Measurements from ENCODE around the gene LINC00305.

The LINC00305 gene

GRCh38 chr18:64134044-64134747 is 14.7 kb downstream of the LINC00305 start:
- Histone ChIP-seq H3K23ac (ENCODE audit: low read depth, low read length, poor library complexity) (no peak overlapping the region), H2BK120ac (ENCODE audit: low read depth, low read length) (no peak overlapping the region), H3K4ac (ENCODE audit: low read length) (no peak overlapping the region), H3K9ac (ENCODE audit: low read depth, low read length, poor library complexity) (no peak overlapping the region), H3K4me3 (ENCODE audit: low read length in 2 of 2) (no peak overlapping the region), H3K9me3 (replicated peaks in 1 of 2; ENCODE audit: control insufficient read depth in 2 of 2, insufficient read depth in 1 of 2, low read depth in 1 of 2, low read length in 2 of 2) (no peaks in the 10 kb centered on the region), H3K79me1 (ENCODE audit: low read depth, low read length) (no peaks in the 10 kb centered on the region), H3K27me3 (ENCODE audit: control insufficient read depth in 3 of 3, insufficient read depth in 3 of 3, low read depth in 1 of 3, low read length in 3 of 3) (no peaks in the 10 kb centered on the region), H2AK5ac (ENCODE audit: low read depth, low read length) (no peak overlapping the region), H3K36me3 (replicated peaks in 1 of 2; ENCODE audit: control insufficient read depth in 2 of 2, insufficient read depth in 2 of 2, low read length in 2 of 2) (no peaks in the 10 kb centered on the region), H2BK12ac (ENCODE audit: low read length) (no peak overlapping the region), H4K8ac (ENCODE audit: low read depth, low read length) (no peak overlapping the region), H4K91ac (ENCODE audit: low read depth, low read length, poor library complexity) (no peak overlapping the region), H3K4me2 (ENCODE audit: insufficient read depth, low read length, poor library complexity, severe bottlenecking) (no peak overlapping the region), H2BK5ac (ENCODE audit: low read length) (no peak overlapping the region), H3K14ac (ENCODE audit: low read length) (no peak overlapping the region), H3K27ac (replicated peaks; ENCODE audit: low read length) (no peak overlapping the region), H2AFZ (ENCODE audit: low read length) (no peak overlapping the region), H3K4me1 (ENCODE audit: control insufficient read depth in 2 of 2, insufficient read depth in 1 of 2, low read depth in 1 of 2, low read length in 2 of 2) (peaks cover 2 to 6% of the 10 kb centered on the region in 2 donors), H2BK15ac (ENCODE audit: low read length) (no peak overlapping the region), H3K18ac (ENCODE audit: low read length) (no peak overlapping the region)
- no CpG with 5 or more reads among the region's 6 CpGs for WGBS, 2 donors (ENCODE audit: extremely low coverage in 2 of 2, insufficient read length in 2 of 2, insufficient replicate concordance in 1 of 2)
- peak; percentile 30 for DNase-seq (ENCODE audit: low spot score)

- no CpG with 5 or more reads among the region's 2 CpGs for WGBS, 2 donors (ENCODE audit: extremely low coverage in 2 of 2, insufficient read length in 2 of 2, insufficient replicate concordance in 1 of 2)
Observed at GRCh38 chr18:64132871-64133270, 16.0 kb downstream of the LINC00305 start.

GRCh38 chr18:64131314-64131713 is 17.6 kb downstream of the LINC00305 start:
- Histone ChIP-seq H3K4ac (ENCODE audit: low read length) (no peak overlapping the region), H2BK120ac (ENCODE audit: low read depth, low read length) (no peak overlapping the region), H2BK5ac (ENCODE audit: low read length) (no peak overlapping the region), H3K9ac (ENCODE audit: low read depth, low read length, poor library complexity) (no peak overlapping the region), H3K14ac (ENCODE audit: low read length) (no peak overlapping the region), H4K91ac (ENCODE audit: low read depth, low read length, poor library complexity) (no peak overlapping the region), H4K8ac (ENCODE audit: low read depth, low read length) (no peak overlapping the region), H3K27ac (replicated peaks; ENCODE audit: low read length) (no peak overlapping the region), H3K27me3 (ENCODE audit: control insufficient read depth in 3 of 3, insufficient read depth in 3 of 3, low read depth in 1 of 3, low read length in 3 of 3) (no peaks in the 10 kb centered on the region), H3K4me3 (ENCODE audit: low read length in 2 of 2) (no peak overlapping the region), H2BK12ac (ENCODE audit: low read length) (no peak overlapping the region), H3K9me3 (replicated peaks in 1 of 2; ENCODE audit: control insufficient read depth in 2 of 2, insufficient read depth in 1 of 2, low read depth in 1 of 2, low read length in 2 of 2) (no peaks in the 10 kb centered on the region), H3K4me2 (ENCODE audit: insufficient read depth, low read length, poor library complexity, severe bottlenecking) (no peak overlapping the region), H3K4me1 (ENCODE audit: control insufficient read depth in 2 of 2, insufficient read depth in 1 of 2, low read depth in 1 of 2, low read length in 2 of 2) (peaks cover 0 to 2% of the 10 kb centered on the region in 2 donors), H2AK5ac (ENCODE audit: low read depth, low read length) (no peak overlapping the region), H3K23ac (ENCODE audit: low read depth, low read length, poor library complexity) (no peak overlapping the region), H3K18ac (ENCODE audit: low read length) (no peak overlapping the region), H3K36me3 (replicated peaks in 1 of 2; ENCODE audit: control insufficient read depth in 2 of 2, insufficient read depth in 2 of 2, low read length in 2 of 2) (no peaks in the 10 kb centered on the region), H3K79me1 (ENCODE audit: low read depth, low read length) (no peaks in the 10 kb centered on the region), H2AFZ (ENCODE audit: low read length) (no peak overlapping the region), H2BK15ac (ENCODE audit: low read length) (no peak overlapping the region)
- WGBS, 2 donors (ENCODE audit: extremely low coverage in 2 of 2, insufficient read length in 2 of 2, insufficient replicate concordance in 1 of 2), result no CpG with 5 or more reads among the region's 2 CpGs
- DNase-seq (ENCODE audit: low spot score), result no peak

More at GRCh38 chr18:64132871-64133270, 16.0 kb downstream of the LINC00305 start:
- H2AK5ac ChIP-seq (ENCODE audit: low read depth, low read length), result no peak overlapping the region
- no peaks in the 10 kb centered on the region for H3K9me3 ChIP-seq (replicated peaks in 1 of 2; ENCODE audit: control insufficient read depth in 2 of 2, insufficient read depth in 1 of 2, low read depth in 1 of 2, low read length in 2 of 2)
- H3K9ac ChIP-seq (ENCODE audit: low read depth, low read length, poor library complexity), result no peak overlapping the region
- H3K18ac ChIP-seq (ENCODE audit: low read length), result peak overlapping the region; percentile 65
- H3K4me1 ChIP-seq (ENCODE audit: control insufficient read depth in 2 of 2, insufficient read depth in 1 of 2, low read depth in 1 of 2, low read length in 2 of 2), result peaks cover 0 to 2% of the 10 kb centered on the region in 2 donors
- H2BK5ac ChIP-seq (ENCODE audit: low read length), result no peak overlapping the region
- H4K91ac ChIP-seq (ENCODE audit: low read depth, low read length, poor library complexity), result no peak overlapping the region
- H3K36me3 ChIP-seq (replicated peaks in 1 of 2; ENCODE audit: control insufficient read depth in 2 of 2, insufficient read depth in 2 of 2, low read length in 2 of 2), result no peaks in the 10 kb centered on the region
- no peak overlapping the region for H3K4me3 ChIP-seq (ENCODE audit: low read length in 2 of 2)
- H2BK12ac ChIP-seq (ENCODE audit: low read length), result no peak overlapping the region
- no peak overlapping the region for H3K4ac ChIP-seq (ENCODE audit: low read length)
- H2BK120ac ChIP-seq (ENCODE audit: low read depth, low read length), result no peak overlapping the region
- no peak overlapping the region for H2AFZ ChIP-seq (ENCODE audit: low read length)
- H3K23ac ChIP-seq (ENCODE audit: low read depth, low read length, poor library complexity), result no peak overlapping the region
- no peak overlapping the region for H4K8ac ChIP-seq (ENCODE audit: low read depth, low read length)
- DNase-seq (ENCODE audit: low spot score), result no peak
- H3K79me1 ChIP-seq (ENCODE audit: low read depth, low read length), result no peaks in the 10 kb centered on the region
- no peak overlapping the region for H3K4me2 ChIP-seq (ENCODE audit: insufficient read depth, low read length, poor library complexity, severe bottlenecking)
- no peaks in the 10 kb centered on the region for H3K27me3 ChIP-seq (ENCODE audit: control insufficient read depth in 3 of 3, insufficient read depth in 3 of 3, low read depth in 1 of 3, low read length in 3 of 3)
- no peak overlapping the region for H3K27ac ChIP-seq (replicated peaks; ENCODE audit: low read length)
- H2BK15ac ChIP-seq (ENCODE audit: low read length), result peak overlapping the region; percentile 37
- H3K14ac ChIP-seq (ENCODE audit: low read length), result no peak overlapping the region

GRCh38 chr18:64127172-64127571 is 21.7 kb downstream of the LINC00305 start:
- Histone ChIP-seq H3K79me1 (ENCODE audit: low read depth, low read length) (no peaks in the 10 kb centered on the region), H3K9ac (ENCODE audit: low read depth, low read length, poor library complexity) (no peak overlapping the region), H3K9me3 (replicated peaks in 1 of 2; ENCODE audit: control insufficient read depth in 2 of 2, insufficient read depth in 1 of 2, low read depth in 1 of 2, low read length in 2 of 2) (no peaks in the 10 kb centered on the region), H2BK120ac (ENCODE audit: low read depth, low read length) (no peak overlapping the region), H3K36me3 (replicated peaks in 1 of 2; ENCODE audit: control insufficient read depth in 2 of 2, insufficient read depth in 2 of 2, low read length in 2 of 2) (no peaks in the 10 kb centered on the region), H4K91ac (ENCODE audit: low read depth, low read length, poor library complexity) (no peak overlapping the region), H3K4me1 (ENCODE audit: control insufficient read depth in 2 of 2, insufficient read depth in 1 of 2, low read depth in 1 of 2, low read length in 2 of 2) (no peaks in the 10 kb centered on the region), H2BK5ac (ENCODE audit: low read length) (no peak overlapping the region), H3K14ac (ENCODE audit: low read length) (no peak overlapping the region), H2BK15ac (ENCODE audit: low read length) (no peak overlapping the region), H2AK5ac (ENCODE audit: low read depth, low read length) (no peak overlapping the region), H3K27me3 (ENCODE audit: control insufficient read depth in 3 of 3, insufficient read depth in 3 of 3, low read depth in 1 of 3, low read length in 3 of 3) (no peaks in the 10 kb centered on the region), H3K4me3 (ENCODE audit: low read length in 2 of 2) (no peak overlapping the region), H2BK12ac (ENCODE audit: low read length) (no peak overlapping the region), H3K18ac (ENCODE audit: low read length) (no peak overlapping the region), H3K4me2 (ENCODE audit: insufficient read depth, low read length, poor library complexity, severe bottlenecking) (no peak overlapping the region), H2AFZ (ENCODE audit: low read length) (no peak overlapping the region), H3K4ac (ENCODE audit: low read length) (no peak overlapping the region), H4K8ac (ENCODE audit: low read depth, low read length) (no peak overlapping the region), H3K23ac (ENCODE audit: low read depth, low read length, poor library complexity) (no peak overlapping the region), H3K27ac (replicated peaks; ENCODE audit: low read length) (no peak overlapping the region)
- no peak for DNase-seq (ENCODE audit: low spot score)
- no CpG with 5 or more reads among the region's 2 CpGs for WGBS, 2 donors (ENCODE audit: extremely low coverage in 2 of 2, insufficient read length in 2 of 2, insufficient replicate concordance in 1 of 2)
